ENCODE measurements around the gene INPP5A. TPM values are rescaled to one million over a fixed set of nuclear protein-coding genes. Genes with fewer than 3 reads are reported as not detected.

INPP5A gene
- total RNA-seq, 1 experiment from 2014 or later: 14.7 TPM

DNA sequence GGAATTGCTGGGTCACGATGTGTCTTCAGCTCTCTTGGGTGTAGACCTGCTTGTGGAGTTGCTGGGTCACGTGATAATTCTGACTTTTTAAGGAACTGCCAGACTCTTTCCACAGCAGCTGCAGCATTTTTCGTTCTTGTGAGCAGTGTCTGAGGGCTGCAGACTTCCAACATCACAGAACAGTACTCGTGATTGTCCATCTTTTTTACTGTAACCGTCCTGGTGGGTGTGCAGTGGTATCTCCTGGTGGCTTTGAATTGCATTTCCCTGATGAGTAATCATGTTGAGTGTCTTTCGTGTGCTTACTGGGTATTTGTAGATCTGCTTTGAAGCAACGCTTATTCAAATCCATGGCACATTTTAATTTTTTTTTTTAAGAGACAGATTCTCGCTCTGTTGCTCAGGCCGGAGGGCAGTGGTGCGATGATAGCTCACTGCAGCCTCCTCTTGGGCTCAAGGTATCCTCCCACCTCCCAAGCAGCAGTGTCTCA is 22.7 kb downstream of the INPP5A start:
- no peak overlapping the region for H3K27ac Mint-ChIP-seq (ENCODE audit: low read depth, unreplicated experiment)
- H3K4me1 Mint-ChIP-seq (ENCODE audit: insufficient read depth, unreplicated experiment): peaks cover 5% of the 10 kb centered on the region
- no peak overlapping the region for H3K4me3 Mint-ChIP-seq (ENCODE audit: unreplicated experiment)
- no peaks in the 10 kb centered on the region for H3K9me3 Mint-ChIP-seq (ENCODE audit: unreplicated experiment)
- H3K36me3 Mint-ChIP-seq (ENCODE audit: insufficient read depth, unreplicated experiment): peaks cover 9% of the 10 kb centered on the region
- BruUV-seq (replicated peaks): no TSS peak
- TF ChIP-seq, protein P1, sequence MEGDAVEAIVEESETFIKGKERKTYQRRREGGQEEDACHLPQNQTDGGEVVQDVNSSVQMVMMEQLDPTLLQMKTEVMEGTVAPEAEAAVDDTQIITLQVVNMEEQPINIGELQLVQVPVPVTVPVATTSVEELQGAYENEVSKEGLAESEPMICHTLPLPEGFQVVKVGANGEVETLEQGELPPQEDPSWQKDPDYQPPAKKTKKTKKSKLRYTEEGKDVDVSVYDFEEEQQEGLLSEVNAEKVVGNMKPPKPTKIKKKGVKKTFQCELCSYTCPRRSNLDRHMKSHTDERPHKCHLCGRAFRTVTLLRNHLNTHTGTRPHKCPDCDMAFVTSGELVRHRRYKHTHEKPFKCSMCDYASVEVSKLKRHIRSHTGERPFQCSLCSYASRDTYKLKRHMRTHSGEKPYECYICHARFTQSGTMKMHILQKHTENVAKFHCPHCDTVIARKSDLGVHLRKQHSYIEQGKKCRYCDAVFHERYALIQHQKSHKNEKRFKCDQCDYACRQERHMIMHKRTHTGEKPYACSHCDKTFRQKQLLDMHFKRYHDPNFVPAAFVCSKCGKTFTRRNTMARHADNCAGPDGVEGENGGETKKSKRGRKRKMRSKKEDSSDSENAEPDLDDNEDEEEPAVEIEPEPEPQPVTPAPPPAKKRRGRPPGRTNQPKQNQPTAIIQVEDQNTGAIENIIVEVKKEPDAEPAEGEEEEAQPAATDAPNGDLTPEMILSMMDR (IDR thresholded peaks at IDR 0.05; ENCODE audit: unreplicated experiment): no peak
- intact Hi-C loops (cut with micrococcal nuclease): no loop called here
- POLR2A ChIA-PET: no interaction called here
- CTCF ChIA-PET: interaction anchor here (0.7 kb wide), 1 partner anchor 13 kb away, joined by 6 read pairs; no protein-coding TSS in a partner anchor
- no peaks in the 10 kb centered on the region for H3K27me3 Mint-ChIP-seq (ENCODE audit: insufficient read depth, unreplicated experiment)
- no peak for DNase-seq (ENCODE audit: unreplicated experiment)

- CTCF ChIA-PET: no interaction called here
- POLR2A ChIA-PET: interaction anchor here (0.6 kb wide), 1 partner anchor 21 kb away, joined by 3 read pairs; no protein-coding TSS in a partner anchor
- DNase-seq (ENCODE audit: unreplicated experiment): no peak
- no peaks in the 10 kb centered on the region for H3K27me3 Mint-ChIP-seq (ENCODE audit: insufficient read depth, unreplicated experiment)
- no peaks in the 10 kb centered on the region for H3K9me3 Mint-ChIP-seq (ENCODE audit: unreplicated experiment)
- H3K4me3 Mint-ChIP-seq (ENCODE audit: unreplicated experiment): no peak overlapping the region
- H3K4me1 Mint-ChIP-seq (ENCODE audit: insufficient read depth, unreplicated experiment): peaks cover 13% of the 10 kb centered on the region
- TF ChIP-seq, protein P1 (IDR thresholded peaks at IDR 0.05; ENCODE audit: unreplicated experiment): no peak
- intact Hi-C loops (cut with micrococcal nuclease): no loop called here
- no peak overlapping the region for H3K27ac Mint-ChIP-seq (ENCODE audit: low read depth, unreplicated experiment)
- H3K36me3 Mint-ChIP-seq (ENCODE audit: insufficient read depth, unreplicated experiment): peaks cover 9% of the 10 kb centered on the region
- BruUV-seq (replicated peaks): no TSS peak
Measured at GRCh38 chr10:132562177-132562915, 24.8 kb downstream of the INPP5A start.

DNA sequence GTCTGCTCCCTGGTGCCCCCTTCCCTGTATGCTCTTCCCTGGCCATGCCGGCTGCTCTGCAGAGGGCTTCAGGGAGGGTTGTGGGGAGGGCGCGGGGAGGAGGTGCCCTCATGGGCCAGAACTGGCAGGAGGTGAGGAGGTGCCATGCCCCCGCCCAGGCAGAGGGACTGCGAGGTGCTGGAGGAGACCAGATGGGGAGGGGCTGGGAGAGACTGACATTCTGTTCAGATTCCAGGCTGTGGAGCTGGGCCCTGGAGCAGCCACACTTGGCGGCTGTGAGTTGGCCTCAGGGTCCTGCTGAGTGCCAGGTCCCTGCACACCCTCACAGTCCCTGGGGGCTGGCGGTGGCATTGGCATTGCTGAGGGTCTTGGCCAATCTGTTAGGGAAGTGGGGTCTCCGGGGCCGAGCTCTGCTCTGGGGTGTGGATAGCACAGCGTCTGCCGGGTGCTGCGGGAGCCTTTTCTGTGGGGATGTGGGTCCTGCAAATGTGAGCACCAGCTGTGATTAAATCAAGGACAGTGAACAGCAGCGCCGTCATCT is 25.4 kb downstream of the INPP5A start:
- no peak for DNase-seq (ENCODE audit: unreplicated experiment)

More for the DNA sequence above, 25.4 kb downstream of the INPP5A start:
- ChIA-PET POLR2A (interaction anchor here (0.6 kb wide), 1 partner anchor 22 kb away, joined by 3 read pairs; no protein-coding TSS in a partner anchor), CTCF (no interaction called here)
- no peak overlapping the region for H3K4me3 Mint-ChIP-seq (ENCODE audit: unreplicated experiment)
- no TSS peak for BruUV-seq (replicated peaks)
- TF ChIP-seq, protein P1 (IDR thresholded peaks at IDR 0.05; ENCODE audit: unreplicated experiment): no peak
- peaks cover 9% of the 10 kb centered on the region for H3K36me3 Mint-ChIP-seq (ENCODE audit: insufficient read depth, unreplicated experiment)
- H3K4me1 Mint-ChIP-seq (ENCODE audit: insufficient read depth, unreplicated experiment): peaks cover 13% of the 10 kb centered on the region
- intact Hi-C loops (cut with micrococcal nuclease): no loop called here
- H3K27ac Mint-ChIP-seq (ENCODE audit: low read depth, unreplicated experiment): no peak overlapping the region
- H3K27me3 Mint-ChIP-seq (ENCODE audit: insufficient read depth, unreplicated experiment): no peaks in the 10 kb centered on the region
- no peaks in the 10 kb centered on the region for H3K9me3 Mint-ChIP-seq (ENCODE audit: unreplicated experiment)
